Measurements from ENCODE around the gene CNPY4.

CNPY4 gene

GRCh38 chr7:100156331-100157068 is 37.1 kb downstream of the CNPY4 start:
- DNase-seq: no peak
- Histone ChIP-seq H2BK15ac (ENCODE audit: low read depth, poor library complexity, severe bottlenecking) (no peak overlapping the region), H3K4me3 (ENCODE audit: insufficient read depth in 1 of 2, low read depth in 1 of 2, low read length in 2 of 2) (peak overlapping the region in 1 of 2 experiments; percentile 81), H3K27me3 (ENCODE audit: control insufficient read depth in 1 of 2, insufficient read depth in 1 of 2, low read length in 2 of 2) (no peaks in the 10 kb centered on the region), H4K91ac (ENCODE audit: low read length) (no peak overlapping the region), H2AFZ (ENCODE audit: low read depth, low read length) (no peak overlapping the region), H2AK5ac (ENCODE audit: low read length, severe bottlenecking) (no peak overlapping the region), H2BK120ac (ENCODE audit: low read depth, low read length) (no peak overlapping the region), H3K9me3 (ENCODE audit: control insufficient read depth, low read length) (no peaks in the 10 kb centered on the region), H3K4me2 (ENCODE audit: low read length, poor library complexity, severe bottlenecking) (peak overlapping the region; percentile 48), H3K9ac (ENCODE audit: low read length) (peak overlapping the region; percentile 87), H3K4ac (ENCODE audit: low read depth in 1 of 2, low read length in 2 of 2) (no peak overlapping the region), H3K23ac (ENCODE audit: low read length in 2 of 2) (no peak overlapping the region), H3K79me1 (replicated peaks; ENCODE audit: low read length, poor library complexity, severe bottlenecking) (peaks cover 24% of the 10 kb centered on the region), H3K27ac (ENCODE audit: low read length, poor library complexity, severe bottlenecking) (no peak overlapping the region), H3K18ac (ENCODE audit: low read depth in 1 of 2, low read length in 2 of 2) (no peak overlapping the region), H4K8ac (ENCODE audit: low read length) (no peak overlapping the region), H3K4me1 (ENCODE audit: control insufficient read depth, insufficient read depth, low read depth, low read length) (peaks cover 31% of the 10 kb centered on the region), H3K14ac (ENCODE audit: low read length in 2 of 2) (peak overlapping the region in 1 of 2 experiments; percentile 13), H2BK12ac (ENCODE audit: low read length in 2 of 2) (peak overlapping the region in 1 of 2 experiments; percentile 16), H3K36me3 (ENCODE audit: control insufficient read depth in 1 of 2, insufficient read depth in 2 of 2, low read depth in 1 of 2, low read length in 2 of 2) (peaks cover 42 to 46% of the 10 kb centered on the region in 2 experiments), H2BK5ac (ENCODE audit: low read depth, low read length, poor library complexity, severe bottlenecking) (no peak overlapping the region)
- 94% methylated on average over 16 of the region's 16 CpGs for WGBS

GRCh38 chr7:100157069-100157333 is 37.6 kb downstream of the CNPY4 start:
- no peak overlapping the region for H2BK5ac ChIP-seq (ENCODE audit: low read depth, low read length, poor library complexity, severe bottlenecking)
- H3K9me3 ChIP-seq (ENCODE audit: control insufficient read depth, low read length): no peaks in the 10 kb centered on the region
- no peak overlapping the region for H4K91ac ChIP-seq (ENCODE audit: low read length)
- H2BK120ac ChIP-seq (ENCODE audit: low read depth, low read length): no peak overlapping the region
- no peak overlapping the region for H2AFZ ChIP-seq (ENCODE audit: low read depth, low read length)
- H3K9ac ChIP-seq (ENCODE audit: low read length): peak overlapping the region; percentile 87
- H3K4me3 ChIP-seq (ENCODE audit: insufficient read depth in 1 of 2, low read depth in 1 of 2, low read length in 2 of 2): peak overlapping the region in 1 of 2 experiments; percentile 81
- H3K18ac ChIP-seq (ENCODE audit: low read depth in 1 of 2, low read length in 2 of 2): no peak overlapping the region
- no peak overlapping the region for H3K23ac ChIP-seq (ENCODE audit: low read length in 2 of 2)
- peak overlapping the region in 1 of 2 experiments; percentile 13 for H3K14ac ChIP-seq (ENCODE audit: low read length in 2 of 2)
- WGBS: 82% methylated on average over 3 of the region's 5 CpGs
- no peak overlapping the region for H2AK5ac ChIP-seq (ENCODE audit: low read length, severe bottlenecking)
- no peak overlapping the region for H4K8ac ChIP-seq (ENCODE audit: low read length)
- H3K4me2 ChIP-seq (ENCODE audit: low read length, poor library complexity, severe bottlenecking): peak overlapping the region; percentile 48
- no peaks in the 10 kb centered on the region for H3K27me3 ChIP-seq (ENCODE audit: control insufficient read depth in 1 of 2, insufficient read depth in 1 of 2, low read length in 2 of 2)
- no peak overlapping the region for H3K27ac ChIP-seq (ENCODE audit: low read length, poor library complexity, severe bottlenecking)
- H3K36me3 ChIP-seq (ENCODE audit: control insufficient read depth in 1 of 2, insufficient read depth in 2 of 2, low read depth in 1 of 2, low read length in 2 of 2): peaks cover 38 to 42% of the 10 kb centered on the region in 2 experiments
- no peak overlapping the region for H2BK15ac ChIP-seq (ENCODE audit: low read depth, poor library complexity, severe bottlenecking)
- peaks cover 31% of the 10 kb centered on the region for H3K4me1 ChIP-seq (ENCODE audit: control insufficient read depth, insufficient read depth, low read depth, low read length)
- no peak for DNase-seq
- no peak overlapping the region for H3K4ac ChIP-seq (ENCODE audit: low read depth in 1 of 2, low read length in 2 of 2)
- H2BK12ac ChIP-seq (ENCODE audit: low read length in 2 of 2): peak overlapping the region in 1 of 2 experiments; percentile 16
- peaks cover 21% of the 10 kb centered on the region for H3K79me1 ChIP-seq (replicated peaks; ENCODE audit: low read length, poor library complexity, severe bottlenecking)

DNA sequence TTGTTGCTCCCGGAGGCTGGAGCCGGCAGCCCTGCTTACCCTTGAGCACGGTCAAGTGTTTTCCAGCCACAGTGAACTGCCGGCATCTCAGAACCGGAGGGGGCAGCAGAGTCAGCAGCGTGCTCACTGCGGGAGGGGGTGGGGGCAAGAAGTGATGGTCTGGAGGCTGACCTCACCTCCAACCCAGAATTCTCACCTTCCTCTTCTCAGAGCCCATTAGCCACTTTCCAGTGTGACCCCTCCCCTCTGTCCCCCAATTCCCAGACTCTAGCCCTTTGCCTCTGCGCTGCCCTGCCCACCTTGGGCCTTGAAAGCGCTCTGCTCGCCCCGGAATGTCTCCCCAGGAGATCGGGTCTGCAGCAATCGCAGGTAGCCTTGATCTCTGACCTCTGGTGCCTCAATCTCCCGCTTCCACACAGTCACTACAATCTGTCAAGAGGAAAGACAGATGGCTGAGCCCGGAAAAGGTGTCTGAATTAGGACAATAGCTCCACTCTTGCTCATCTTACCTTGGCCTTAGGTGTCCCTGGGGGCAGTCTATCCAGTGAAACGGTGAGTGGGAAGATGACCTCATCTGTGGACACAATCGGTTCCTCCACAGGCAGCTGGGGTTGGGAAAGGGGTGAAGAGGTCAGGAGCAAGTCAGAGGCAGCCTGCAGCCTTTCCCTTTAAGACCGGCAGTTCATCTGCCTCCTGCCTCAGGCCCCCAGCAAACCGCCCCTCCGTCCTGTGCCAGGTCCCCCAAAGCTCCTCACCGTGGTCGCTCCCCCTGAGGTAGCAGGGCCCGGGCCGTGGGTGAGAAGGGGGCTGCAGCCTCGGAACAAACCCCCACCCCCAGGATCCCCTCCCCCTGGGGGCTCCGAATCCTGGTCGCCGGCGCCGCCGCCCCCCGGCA is 38.1 kb downstream of the CNPY4 start:
- Histone ChIP-seq H3K14ac (ENCODE audit: low read length in 2 of 2) (peak overlapping the region in 1 of 2 experiments; percentile 45), H2BK12ac (ENCODE audit: low read length in 2 of 2) (peak overlapping the region in 1 of 2 experiments; percentile 12), H2BK5ac (ENCODE audit: low read depth, low read length, poor library complexity, severe bottlenecking) (no peak overlapping the region), H3K18ac (ENCODE audit: low read depth in 1 of 2, low read length in 2 of 2) (peak overlapping the region; percentile 64 to 87), H4K91ac (ENCODE audit: low read length) (no peak overlapping the region), H3K9ac (ENCODE audit: low read length) (peak overlapping the region; percentile 87), H2BK15ac (ENCODE audit: low read depth, poor library complexity, severe bottlenecking) (no peak overlapping the region), H3K4ac (ENCODE audit: low read depth in 1 of 2, low read length in 2 of 2) (peak overlapping the region; percentile 49 to 76), H3K9me3 (ENCODE audit: control insufficient read depth, low read length) (no peaks in the 10 kb centered on the region), H3K4me3 (ENCODE audit: insufficient read depth in 1 of 2, low read depth in 1 of 2, low read length in 2 of 2) (peak overlapping the region; percentile 81 to 87), H3K4me2 (ENCODE audit: low read length, poor library complexity, severe bottlenecking) (peak overlapping the region; percentile 48), H3K27me3 (ENCODE audit: control insufficient read depth in 1 of 2, insufficient read depth in 1 of 2, low read length in 2 of 2) (no peaks in the 10 kb centered on the region), H2AFZ (ENCODE audit: low read depth, low read length) (no peak overlapping the region), H2AK5ac (ENCODE audit: low read length, severe bottlenecking) (peak overlapping the region; percentile 10), H3K36me3 (ENCODE audit: control insufficient read depth in 1 of 2, insufficient read depth in 2 of 2, low read depth in 1 of 2, low read length in 2 of 2) (peaks cover 38 to 40% of the 10 kb centered on the region in 2 experiments), H2BK120ac (ENCODE audit: low read depth, low read length) (peak overlapping the region; percentile 58), H4K8ac (ENCODE audit: low read length) (no peak overlapping the region), H3K79me1 (replicated peaks; ENCODE audit: low read length, poor library complexity, severe bottlenecking) (peaks cover 18% of the 10 kb centered on the region), H3K23ac (ENCODE audit: low read length in 2 of 2) (no peak overlapping the region), H3K27ac (ENCODE audit: low read length, poor library complexity, severe bottlenecking) (no peak overlapping the region), H3K4me1 (ENCODE audit: control insufficient read depth, insufficient read depth, low read depth, low read length) (peaks cover 31% of the 10 kb centered on the region)
- peak; percentile 82 for DNase-seq
- WGBS: 30% methylated on average over 18 of the region's 32 CpGs
